CD4-positive, alpha-beta T cell treated with Interleukin-12 subunit alpha and Interleukin-12 subunit beta, for 1 hour (primary cell): ENCODE data around the gene RNF41.
A peak's percentile ranks its signal among the peaks of the same experiment; 100 is the strongest.
"Not testable (repeated sequence)": the region's sequence is repeated elsewhere in the genome, so short reads cannot be mapped to it uniquely, and the experiment has no call there.

ENCODE experiments used
- DNase-seq: peaks from one replicate; pipeline ENCODE4 v3.0.0-alpha.2; 2020

Gene RNF41

DNA sequence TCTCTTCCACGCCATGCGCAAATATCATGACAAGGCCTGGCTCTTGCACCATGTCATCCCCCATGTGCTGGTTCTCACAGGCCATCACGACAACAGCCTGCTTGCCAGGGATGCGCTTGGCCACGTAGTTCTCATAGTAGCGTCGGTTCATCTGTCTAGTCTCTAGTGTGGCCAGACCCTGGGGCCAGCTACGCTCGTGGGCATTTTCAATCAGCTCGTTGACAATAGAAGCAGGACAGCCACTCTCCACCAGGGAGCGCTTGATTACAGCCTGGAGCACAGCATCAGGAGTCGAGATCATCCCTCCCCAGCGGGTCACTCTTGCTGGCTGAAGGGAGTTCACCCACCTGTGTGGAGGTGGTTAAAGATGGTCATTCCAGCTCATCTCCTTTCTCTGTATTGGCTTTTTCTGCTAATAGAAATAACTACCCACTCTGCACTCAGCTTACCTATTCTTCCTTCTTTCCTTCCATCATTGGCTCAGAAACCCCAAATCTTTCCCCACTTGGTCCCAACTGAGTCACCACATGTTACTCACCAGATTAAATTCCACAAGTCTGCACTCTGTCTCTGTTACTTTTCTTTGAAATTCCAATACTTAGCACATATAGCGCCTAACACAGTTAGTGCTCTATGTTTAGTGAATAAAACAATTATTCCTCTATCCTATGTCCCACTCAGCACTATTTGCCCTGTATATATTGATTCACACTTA is 15.1 kb downstream of the RNF41 start:
- DNase-seq = peak; percentile 43

DNA sequence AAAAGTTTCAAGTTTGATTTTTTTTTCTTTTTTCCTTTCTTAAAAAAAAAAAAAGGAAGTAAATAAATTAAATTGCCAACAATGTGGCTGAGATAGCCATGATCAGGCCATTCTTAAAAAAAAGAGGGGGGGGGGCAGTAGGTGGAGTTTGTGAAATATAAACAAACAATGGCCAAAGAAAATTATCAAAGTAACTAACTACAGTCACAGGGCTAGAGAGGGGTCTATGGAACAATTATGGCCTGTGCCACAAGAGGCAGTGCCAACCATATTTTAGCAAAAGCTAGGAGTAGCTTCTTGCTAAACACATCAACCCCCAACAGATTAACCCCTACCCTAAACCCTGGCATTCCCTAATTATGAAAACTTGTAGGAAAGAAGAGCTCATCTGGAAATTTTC is 16.3 kb downstream of the RNF41 start:
- no peak for DNase-seq

DNA sequence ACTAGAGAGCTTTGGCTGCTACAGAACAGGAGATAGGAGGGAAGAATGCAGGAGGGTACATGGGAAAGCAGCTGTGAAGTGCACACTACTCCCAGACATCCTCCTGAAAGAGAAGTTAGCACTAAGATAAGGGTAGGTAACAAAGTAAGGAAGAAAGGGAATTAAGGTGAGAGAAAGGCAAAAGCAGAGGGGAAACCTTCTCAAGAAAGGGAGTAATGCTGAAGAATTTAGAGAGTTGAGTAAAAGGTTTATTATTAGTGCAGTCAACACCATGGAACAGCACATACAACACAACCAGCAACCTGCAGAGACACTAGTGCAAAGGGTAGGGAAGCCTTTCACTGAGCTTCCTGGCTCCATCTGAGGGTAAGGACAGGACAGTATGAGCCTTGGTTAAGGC is 17.4 kb downstream of the RNF41 start:
- no peak for DNase-seq

DNA sequence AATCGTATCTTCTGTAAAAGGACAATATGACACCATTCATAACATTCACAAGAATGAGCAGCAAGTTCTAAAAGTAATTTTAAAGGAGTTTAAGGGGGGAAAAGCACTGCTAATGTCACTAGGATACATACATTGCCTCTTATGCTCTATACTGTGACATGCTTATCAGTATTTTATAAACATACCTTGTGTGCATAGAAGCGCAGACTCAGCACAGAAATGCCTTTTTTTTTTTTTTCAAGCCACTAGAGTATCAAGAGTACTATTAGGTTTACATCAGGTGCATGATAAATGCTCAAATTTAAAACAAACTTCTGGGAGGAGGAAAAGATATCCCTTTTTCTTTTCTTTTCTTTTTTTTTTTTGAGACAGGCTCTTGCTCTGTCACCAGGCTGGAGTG is 18.9 kb downstream of the RNF41 start:
- no peak for DNase-seq

DNA sequence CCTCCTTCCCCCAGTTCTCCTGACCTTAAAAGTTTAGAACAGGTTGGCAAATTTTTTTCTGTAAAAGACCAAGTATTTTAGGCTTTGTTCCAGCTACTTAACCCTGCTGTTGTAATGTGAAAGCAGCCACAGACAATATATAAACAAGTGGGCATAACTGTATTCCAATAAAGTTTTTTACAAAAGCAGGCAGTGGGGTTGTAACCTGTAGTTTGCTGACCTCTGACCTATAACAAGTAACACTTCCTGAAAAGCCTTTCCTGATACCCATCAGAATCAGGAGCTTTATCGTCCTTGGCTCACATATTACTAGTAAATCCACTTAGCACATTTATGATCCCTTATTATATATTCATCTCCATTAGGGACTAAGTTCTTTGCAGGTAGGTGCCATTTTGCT is 19.4 kb downstream of the RNF41 start:
- no peak for DNase-seq

DNA sequence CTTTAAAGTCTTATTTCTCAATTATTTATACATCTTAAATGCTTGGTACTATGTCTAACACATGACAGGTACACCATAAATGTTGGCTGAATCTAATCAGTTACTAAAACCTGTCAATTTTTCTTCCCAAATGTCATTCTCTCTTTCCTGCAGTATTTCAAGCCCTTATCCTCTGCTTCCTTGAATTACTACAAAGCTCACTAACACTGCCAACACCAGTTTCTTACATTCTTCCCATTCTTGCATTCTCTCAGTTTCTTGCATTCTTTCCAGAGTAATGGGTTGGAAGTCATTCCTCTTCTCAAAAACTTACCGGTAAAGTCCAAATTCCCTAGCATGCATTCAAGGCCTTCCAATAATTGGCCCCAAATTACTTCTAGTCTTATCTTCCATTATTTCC is 22.9 kb downstream of the RNF41 start:
- no peak for DNase-seq

DNA sequence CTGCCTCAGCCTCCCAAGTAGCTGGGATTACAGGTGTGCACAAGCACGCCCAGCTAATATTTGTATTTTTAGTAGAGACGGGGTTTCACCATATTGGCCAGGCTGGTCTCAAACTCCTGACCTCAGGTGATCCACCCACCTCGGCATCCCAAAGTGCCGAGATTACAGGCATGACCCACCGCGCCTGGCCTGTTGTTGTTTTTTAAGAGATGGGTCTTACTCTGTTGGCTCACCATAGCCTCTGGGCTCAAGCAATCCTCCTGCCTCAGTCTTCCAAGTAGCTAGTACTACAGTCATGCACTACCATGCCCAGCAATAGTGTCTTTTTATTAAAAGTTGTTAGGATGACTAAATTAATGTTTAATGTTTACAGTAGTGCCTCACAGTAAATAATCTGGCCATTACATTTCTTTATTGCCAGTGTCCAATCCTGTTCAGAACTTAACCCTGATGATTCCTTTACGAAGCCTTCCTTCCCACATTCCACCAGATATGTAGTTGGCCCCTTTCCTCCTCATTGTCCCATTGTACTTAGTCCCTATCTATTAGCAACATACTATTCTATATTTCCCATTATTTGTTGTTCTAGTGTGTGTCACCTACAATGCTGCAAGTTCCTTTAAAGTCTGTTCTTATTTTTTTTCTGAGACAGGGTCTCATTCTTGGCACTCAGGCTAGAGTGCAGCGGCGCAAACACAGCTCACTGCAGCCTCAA is 23.6 kb downstream of the RNF41 start:
- DNase-seq = no peak

DNA sequence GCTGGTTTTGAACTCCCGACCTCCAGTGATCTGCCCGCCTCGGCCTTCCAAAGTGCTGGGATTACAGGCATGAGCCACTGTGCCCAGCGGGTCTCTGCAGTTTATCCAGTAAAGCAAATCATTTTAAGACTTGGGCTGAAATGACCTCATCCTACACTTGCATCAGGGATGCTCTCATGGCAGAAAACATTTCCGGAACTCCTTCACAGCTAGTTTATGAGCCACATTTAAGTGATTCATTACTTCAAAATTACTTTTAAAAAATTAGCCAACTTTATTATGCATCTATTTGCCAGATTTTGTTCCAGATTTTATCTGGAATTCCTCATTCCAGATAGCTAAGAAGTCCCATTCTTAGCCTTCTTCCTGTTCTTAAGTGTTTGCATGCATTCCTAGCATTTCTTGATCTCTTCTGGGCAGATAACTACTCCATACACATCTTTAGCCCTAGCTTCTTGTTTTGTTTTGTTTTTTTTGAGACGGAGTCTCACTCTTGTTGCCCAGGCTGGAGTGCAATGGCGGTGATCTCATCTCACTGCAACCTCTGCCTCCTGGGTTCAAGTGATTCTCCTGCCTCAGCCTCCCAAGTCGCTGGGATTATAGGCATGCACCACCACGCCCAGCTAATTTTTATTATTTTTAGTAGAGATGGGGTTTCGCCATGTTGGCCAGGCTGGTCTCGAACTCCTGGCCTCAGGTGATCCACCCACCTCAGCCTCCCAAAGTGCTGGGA is 24.7 kb downstream of the RNF41 start:
- DNase-seq = not testable (repeated sequence)

DNA sequence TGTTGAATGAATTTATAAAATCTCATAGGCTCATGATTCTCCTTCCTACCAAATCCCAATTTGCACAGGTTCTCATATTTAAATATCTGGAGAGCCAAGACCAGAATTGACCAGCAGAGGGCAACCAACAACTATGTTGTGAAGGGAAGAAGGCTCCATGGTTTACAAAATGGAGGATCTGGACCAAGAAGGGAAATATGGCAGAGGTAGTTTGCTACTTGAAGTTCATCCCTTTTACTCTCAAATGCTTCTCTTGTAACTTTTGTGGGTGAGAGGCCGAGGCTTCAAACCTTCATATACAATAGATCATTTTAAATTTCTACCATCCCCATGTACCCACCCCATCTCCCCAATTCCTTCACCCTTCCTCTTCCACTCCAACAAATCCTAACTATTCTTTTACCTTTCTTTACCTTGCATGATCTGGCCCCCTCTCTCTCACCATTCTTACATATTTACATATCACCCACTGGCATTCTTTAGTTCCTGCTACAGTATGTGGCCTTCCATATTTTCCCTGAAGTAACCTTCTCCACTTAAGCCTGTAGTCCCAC is 28.6 kb downstream of the RNF41 start:
- DNase-seq = peak; percentile 83

DNA sequence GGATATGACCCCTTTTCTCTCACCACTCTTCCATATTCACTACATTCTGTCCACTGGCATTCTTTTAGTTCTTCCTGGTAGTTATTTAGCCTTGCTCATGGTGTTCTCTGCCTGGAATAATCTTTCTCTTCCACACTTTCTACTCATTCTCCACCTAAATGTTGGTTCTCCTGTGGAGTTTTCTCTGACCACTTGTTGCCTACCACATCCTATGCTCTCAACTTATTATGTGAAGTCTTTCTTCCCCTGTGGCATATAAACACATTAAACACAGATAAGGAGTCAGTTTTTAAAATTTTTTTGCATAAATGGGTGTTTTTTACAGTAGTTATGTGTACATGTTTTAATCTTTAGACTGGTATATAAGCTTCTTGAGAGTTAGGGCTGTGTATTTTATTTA is 29.1 kb downstream of the RNF41 start:
- DNase-seq = no peak

DNA sequence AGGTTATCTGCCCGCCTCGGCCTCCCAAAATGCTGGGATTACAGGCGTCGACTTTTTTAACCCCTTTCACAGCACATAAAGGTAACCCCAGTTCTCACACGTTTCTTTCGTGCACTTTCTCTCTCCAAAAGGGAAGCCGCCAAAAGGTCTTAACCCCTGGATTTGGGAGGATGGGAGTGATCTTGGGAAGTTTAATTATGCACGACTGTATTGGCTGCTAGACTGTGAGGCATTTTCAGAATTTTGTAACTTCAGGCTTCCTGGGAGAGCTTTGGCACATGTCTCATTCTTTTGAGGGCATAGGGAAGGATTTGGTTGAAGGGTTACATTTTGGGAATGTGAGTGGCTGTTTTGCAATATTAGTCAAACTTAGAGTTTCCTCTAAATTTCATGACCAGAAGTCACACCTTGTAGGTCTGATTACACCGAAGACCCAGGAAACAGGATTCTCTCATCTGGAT is 31.0 kb downstream of the RNF41 start:
- no peak for DNase-seq

DNA sequence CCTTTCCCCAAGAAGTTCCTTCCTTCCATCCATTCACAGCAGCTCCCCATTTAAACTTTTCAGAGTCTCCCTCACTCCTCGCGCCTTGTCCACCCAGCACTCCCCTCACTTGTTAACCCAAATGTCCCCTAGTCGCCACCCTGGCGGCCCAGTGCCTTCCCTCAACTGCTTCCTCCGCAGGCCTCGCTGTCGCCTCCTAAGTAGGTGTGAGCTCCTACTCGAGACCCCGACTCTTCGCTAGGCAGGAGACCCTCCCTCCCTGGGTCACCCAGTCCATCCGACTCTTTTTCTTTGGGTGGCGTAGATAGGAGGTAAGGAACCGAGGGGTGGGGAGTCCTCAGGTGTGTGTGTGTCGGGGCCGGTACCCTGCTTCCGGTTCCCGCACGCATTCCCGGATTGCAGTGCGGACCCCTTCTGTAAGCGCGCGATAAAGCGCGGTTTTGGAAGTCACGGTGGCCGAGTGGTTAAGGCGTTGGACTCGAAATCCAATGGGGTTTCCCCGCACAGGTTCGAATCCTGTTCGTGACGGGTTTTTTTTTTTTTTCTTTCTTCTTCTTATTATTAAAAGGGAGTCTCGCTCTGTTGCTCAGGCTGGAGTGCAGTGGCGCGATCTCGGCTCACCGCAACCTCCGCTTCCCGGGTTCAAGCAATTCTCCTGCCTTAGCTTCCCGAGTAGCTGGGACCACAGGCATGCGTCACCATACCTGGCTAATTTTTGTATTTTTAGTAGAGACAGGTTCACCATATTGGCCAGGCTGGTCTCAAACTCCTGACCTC is 31.6 kb downstream of the RNF41 start:
- DNase-seq = peak; percentile 82

DNA sequence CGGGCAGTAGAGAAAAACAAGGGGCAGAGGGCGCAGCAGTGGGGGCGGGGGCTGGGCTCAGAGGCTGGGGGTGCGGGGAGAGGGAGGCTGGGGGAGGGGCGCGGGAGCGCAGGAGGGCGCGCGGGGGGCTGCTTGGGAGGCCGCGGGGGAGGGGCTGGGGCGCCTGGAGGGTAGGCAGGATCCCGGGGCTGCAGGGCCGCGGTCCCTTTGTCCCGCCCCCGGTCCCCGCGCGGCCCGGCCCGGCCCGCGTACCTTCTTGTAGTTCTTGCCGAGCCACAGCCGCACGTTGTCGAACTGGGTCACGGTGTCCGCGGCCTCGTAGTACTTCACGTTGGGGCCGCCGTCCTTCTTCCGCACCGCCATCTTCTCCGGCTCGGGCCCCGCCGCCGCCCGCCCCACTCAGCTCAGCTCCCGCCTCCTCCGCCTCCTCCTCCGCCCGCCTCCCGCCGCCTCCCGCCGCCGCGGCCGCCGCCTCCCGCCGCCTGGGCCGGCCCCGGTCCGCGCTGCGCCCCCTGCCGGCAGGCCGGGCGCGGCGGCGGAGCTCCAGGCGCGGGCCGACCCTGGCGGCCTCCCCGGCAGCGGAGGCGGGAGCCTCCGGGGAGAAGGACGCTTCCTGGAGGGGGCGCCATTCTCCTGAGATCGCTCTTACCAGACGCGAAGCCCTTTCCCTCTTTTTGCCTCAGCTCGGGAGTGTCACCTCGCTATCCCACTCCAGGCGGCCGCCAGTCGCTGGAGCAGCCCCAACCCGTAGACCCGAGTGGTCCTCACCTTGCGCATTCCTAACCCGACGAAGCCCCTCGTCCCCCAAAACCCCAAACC is 32.4 kb downstream of the RNF41 start, which contains the start of gene SMARCC2:
Gene SMARCC2, minus strand, starts transcription at position 385 of the 819 bp plus-strand sequence. Its CDS starts 22 bp downstream, at position 363.
- peak; percentile 90 for DNase-seq

DNA sequence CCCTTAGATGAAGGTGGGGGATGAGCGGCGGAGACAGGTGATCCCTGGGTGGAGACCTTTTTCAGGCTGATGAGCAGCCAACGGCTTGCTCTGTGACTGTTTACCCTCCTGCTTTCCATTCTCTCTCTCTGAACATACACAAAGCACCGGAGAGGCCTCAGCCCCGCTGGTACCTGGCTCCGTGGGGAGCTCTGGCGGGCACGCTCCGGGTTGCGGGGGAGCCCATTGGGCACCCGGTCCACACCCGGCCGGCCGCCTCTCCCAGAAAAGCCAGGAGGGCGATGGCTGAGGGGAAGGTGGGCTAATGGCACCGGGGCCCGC is 33.0 kb downstream of the RNF41 start:
- DNase-seq = no peak

DNA sequence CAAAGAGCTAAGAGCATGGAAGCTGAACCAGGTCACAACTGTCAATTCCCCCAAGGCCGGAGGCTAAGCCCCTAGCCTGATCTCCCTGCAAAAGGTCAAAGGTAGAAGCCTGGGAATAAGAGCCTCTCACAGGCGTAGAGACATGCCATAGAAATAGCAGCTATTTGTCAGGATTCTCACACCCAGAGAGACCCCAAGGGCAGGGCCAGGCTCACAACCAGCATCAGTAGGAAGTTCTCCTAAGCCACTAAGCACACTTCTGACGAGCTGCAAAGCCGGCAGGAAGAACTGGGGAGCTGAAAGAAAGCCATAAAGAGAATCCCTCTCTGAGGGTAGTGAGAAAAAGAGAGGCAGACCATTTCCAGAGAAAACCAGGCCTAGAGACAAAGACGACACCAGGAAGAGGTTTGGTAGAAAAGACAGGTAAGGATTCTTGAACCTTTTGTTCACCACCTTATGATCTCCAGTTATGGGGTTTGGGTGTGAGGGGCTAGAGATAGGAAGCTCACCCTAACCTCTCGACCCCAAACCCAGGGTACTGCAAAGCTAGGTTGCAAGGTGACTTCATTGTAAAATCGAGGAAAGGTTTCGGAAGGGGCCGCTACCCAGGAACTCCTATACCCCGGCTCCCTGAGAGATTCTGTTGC is 33.5 kb downstream of the RNF41 start:
- DNase-seq = no peak

DNA sequence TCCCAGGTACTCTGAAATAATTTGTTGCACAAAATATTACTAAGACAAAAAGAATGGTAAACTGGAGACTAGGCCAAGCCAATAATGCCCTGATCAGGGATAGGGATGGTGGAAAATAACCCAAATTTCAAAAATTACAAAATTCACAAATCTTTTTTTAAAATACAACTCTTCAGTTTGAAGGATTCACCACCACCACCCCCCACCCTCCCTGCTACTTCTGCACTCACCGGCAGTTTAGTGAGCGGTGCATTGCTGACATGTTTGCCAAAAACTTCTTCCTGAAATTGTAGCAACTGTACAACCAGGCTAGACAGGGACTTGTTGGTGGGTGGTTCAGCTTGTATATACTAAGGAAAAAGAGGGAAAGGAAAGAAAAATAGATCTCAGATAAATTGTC is 34.8 kb downstream of the RNF41 start:
- no peak for DNase-seq

DNA sequence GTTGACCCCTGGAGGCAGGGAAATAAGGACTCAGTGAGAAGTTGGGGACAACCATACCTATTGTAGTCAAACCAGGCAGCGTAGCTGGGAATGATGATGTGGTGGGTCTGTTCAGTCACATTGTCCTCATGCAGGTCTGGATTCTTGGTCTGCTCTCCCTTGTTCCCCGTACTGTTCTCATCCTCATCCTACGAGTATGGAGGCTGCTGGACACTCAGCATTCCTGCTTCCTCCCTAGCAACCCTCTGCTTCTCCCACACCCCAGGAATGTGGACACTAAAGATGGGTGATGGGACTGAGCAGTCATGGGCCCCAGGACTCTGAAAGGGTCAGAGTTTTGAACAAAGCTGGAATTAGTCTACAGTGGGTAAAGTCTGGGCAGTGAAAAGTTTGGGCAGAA is 43.4 kb downstream of the RNF41 start:
- DNase-seq = no peak

DNA sequence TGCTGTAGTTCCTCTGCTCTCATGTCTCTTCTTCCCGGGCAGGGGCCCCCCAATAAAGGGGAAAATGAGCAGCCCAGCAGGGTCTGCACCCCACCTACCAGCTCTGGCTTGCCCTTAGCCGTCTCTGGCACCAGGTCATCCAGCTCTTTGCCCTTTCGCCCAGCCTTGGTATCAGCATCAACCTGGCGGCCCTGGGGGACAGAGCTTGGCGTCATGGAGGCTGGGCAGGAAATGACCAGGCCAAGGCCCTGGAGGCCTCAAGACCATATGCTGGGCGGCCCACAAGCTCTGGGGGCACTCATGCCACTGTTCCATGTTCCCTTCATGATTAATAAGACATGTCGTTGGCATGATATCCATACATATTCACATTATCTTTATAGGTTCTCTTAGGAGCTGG is 48.9 kb downstream of the RNF41 start:
- no peak for DNase-seq

DNA sequence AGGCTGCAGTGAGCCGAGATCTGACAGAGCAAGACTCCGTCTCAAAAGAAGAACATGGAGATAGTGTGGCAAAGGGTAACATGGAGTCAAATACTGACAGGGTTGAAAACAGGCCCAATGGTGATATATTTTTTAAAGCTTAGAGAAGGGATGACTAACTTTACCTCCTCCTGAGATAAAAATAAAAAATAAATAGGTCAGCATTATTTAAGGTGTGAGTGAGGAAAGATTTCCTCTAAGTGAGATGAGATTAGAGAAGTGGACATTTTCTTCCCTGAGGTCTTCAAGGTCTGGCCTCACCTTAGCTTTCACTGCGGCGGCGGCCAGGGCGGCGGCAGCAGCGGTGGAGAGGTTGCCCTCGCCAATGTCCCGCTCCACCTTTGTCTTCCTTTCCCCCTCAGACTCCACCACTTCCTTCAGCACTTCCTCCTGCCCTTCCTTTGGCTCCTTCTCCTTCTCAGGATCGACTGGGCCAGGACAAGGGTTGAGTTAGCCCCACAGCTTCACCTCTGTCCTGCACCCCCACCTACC is 52.4 kb downstream of the RNF41 start:
- DNase-seq = no peak

DNA sequence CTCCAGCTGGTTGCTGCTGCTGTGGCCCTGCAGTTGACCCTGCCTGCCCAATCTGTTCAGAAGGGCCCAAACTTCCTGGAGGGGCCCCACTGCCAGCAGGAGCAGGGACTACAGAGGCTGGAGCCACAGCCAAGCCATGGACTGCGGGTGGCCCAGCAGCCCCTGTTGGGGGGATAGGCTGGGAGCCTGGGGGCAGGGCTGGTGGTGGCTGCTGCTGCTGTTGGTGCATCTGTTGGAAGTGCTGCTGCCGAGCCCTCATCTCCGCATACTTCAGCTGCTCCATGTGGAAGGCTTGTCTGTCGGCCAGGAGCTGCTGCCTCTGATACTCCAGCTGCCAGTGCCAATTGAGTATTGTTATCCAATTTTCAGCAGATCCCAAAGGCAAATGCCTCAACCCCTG is 56.4 kb downstream of the RNF41 start:
- DNase-seq = peak; percentile 13

DNA sequence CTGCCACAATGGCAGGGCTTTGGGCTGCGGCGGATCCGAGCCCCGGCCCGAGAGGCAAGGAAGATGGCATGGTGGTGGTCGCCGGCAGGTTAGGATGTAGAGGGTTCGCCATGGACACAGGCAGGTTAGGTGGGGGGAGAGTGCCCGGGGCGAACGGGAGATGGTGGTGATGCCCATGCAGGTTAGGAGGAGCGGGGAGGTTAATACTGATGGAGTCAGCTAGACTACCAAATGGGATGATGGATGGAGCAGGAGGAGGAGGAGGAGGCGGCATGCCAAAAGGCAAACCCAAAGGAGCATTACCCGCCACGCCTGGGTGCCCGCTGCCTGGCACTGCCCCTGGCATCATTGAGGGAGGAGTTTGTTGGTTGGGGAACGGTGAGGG is 57.4 kb downstream of the RNF41 start:
- peak; percentile 18 for DNase-seq
